Lung (tissue), 12 donors: ENCODE results near the gene PRPF8. TPM values are rescaled to one million over a fixed set of nuclear protein-coding genes. Genes with fewer than 3 reads are reported as not detected.

Source experiments
- ATAC-seq: fragments of 200-7000 bp; cut with Tn5 transposase; one replicate; pipeline ENCODE4 v1.9.1; 2020; ENCODE audit warnings: moderate number of reproducible peaks; ENCODE audit not compliant: insufficient read depth, low FRiP score
- DNase-seq, 3 donors: peaks; one replicate each; pipeline ENCODE4 v3.0.0-alpha.2; 2013 to 2017
- H3K27ac ChIP-seq, 2 donors: one replicate each; pipeline ENCODE4 v1.5.1; 2013; ENCODE audit warnings: mild to moderate bottlenecking in 2 of 2, moderate library complexity in 2 of 2, control low read depth in 1 of 2, inconsistent platforms in 1 of 2, low read depth in 1 of 2, low read length in 1 of 2
- H3K27me3 ChIP-seq, 3 donors: one replicate each; pipeline ENCODE4 v1.5.1; 2013; ENCODE audit warnings: low read length in 2 of 3; ENCODE audit not compliant: control insufficient read depth in 3 of 3, insufficient read depth in 3 of 3
- H3K36me3 ChIP-seq, 4 donors: one replicate each; pipeline ENCODE4 v1.5.1; 2013; ENCODE audit warnings: low read length in 4 of 4, mild to moderate bottlenecking in 1 of 4, moderate library complexity in 1 of 4; ENCODE audit not compliant: control insufficient read depth in 4 of 4, insufficient read depth in 4 of 4
- H3K4me1 ChIP-seq, 5 donors: one replicate each; pipeline ENCODE4 v1.5.1; 2013; ENCODE audit warnings: low read length in 5 of 5, mild to moderate bottlenecking in 2 of 5, moderate library complexity in 1 of 5; ENCODE audit not compliant: control insufficient read depth in 5 of 5, insufficient read depth in 5 of 5
- H3K4me3 ChIP-seq: one replicate; pipeline ENCODE4 v1.5.1; 2013; ENCODE audit warnings: mild to moderate bottlenecking, control low read depth, moderate library complexity
- H3K9ac ChIP-seq, 2 donors: one replicate each; pipeline ENCODE4 v1.5.1; 2013; ENCODE audit warnings: low read length in 2 of 2, control low read depth in 1 of 2; ENCODE audit not compliant: insufficient read depth in 1 of 2
- H3K9me3 ChIP-seq, 4 donors: one replicate each; pipeline ENCODE4 v1.5.1; 2013; ENCODE audit warnings: low read length in 3 of 4, mild to moderate bottlenecking in 1 of 4, moderate library complexity in 1 of 4; ENCODE audit not compliant: control insufficient read depth in 4 of 4, insufficient read depth in 3 of 4
- WGBS, 2 donors: extraction: QIAGEN DNeasy Blood & Tissue Kit; methylation state at CpG; one replicate each; pipeline ENCODE4 v1.1.7; 2013; 5-methylcytosine and 5-hydroxymethylcytosine counted together
- polyA plus RNA-seq, 2 donors: library from polyadenylated mRNA; stranded (reverse); fragments of 200-250 nt; gene quantifications; one replicate each; pipeline ENCODE4 v1.2.1, GENCODE V29; 2013
- total RNA-seq, 2 donors: library from RNA; depleted of rRNA in 1 of 2; stranded (reverse); fragments of >200 nt in 1 of 2; gene quantifications; one replicate each; pipeline ENCODE4 v1.2.1, GENCODE V29; 2014 to 2021
- TF ChIP-seq, protein P1 (sequence below): IDR thresholded peaks from 2 replicates; pipeline ENCODE4 v1.5.1; 2012; ENCODE audit warnings: mild to moderate bottlenecking; ENCODE audit errors: control extremely low read depth, extremely low read depth
- donor health status: control.
- donor health status: control.
- donor health status: Bipolar disorder and iron deficiency.
- donor health status: healthy.
- donor health status: DM: yes; HTN: yes; CAD: no.

The PRPF8 gene
- total and polyA plus RNA-seq, 4 donors: 97.2 to 277 (median 161) TPM

DNA sequence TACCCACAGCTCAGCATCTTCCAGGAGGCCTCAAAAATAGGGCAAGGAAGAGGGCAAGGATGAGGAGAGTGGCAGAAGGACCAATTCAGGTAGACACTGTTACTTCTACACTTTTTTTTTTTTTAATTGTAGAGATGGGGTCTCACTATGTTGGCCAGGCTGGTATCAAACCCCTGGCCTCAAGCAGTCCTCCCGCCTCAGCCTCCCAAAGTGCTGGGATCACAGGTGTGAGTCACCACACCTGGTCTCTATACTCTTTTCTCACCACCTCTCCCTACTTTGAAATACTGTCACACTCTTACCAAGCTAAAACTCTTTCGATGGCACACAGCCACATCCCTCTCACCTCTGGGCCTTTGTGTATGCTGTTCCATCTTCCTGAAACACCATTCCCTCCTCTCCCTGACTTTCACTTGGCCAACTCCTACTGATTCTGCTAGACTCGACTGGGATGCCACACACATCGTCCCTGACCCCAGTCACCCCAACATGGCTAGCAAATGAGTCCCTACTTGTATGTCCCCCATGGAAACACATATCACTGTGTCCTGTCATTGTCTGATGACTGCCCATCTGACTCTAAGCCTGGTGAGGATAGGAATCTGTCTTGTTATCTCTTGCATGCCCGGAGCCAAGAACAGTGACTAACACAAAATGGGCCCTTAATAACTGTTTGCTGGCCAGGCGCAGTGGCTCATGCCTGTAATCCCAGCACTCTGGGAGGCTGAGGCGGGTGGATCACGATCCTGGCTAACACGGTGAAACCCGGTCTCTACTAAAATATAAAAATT lies 48.8 kb downstream of the PRPF8 start:
- ATAC-seq: no peak
- H3K4me1 ChIP-seq: peaks cover 0 to 5% (median 0%) of the 10 kb centered on the region in 5 donors
- no peak overlapping the region for H3K9ac ChIP-seq
- no peak overlapping the region for H3K27ac ChIP-seq
- no peak overlapping the region for H3K4me3 ChIP-seq
- H3K9me3 ChIP-seq: no peaks in the 10 kb centered on the region
- H3K36me3 ChIP-seq: peaks cover 0 to 31% (median 1%) of the 10 kb centered on the region in 4 donors
- H3K27me3 ChIP-seq: no peaks in the 10 kb centered on the region
- TF ChIP-seq, protein P1, sequence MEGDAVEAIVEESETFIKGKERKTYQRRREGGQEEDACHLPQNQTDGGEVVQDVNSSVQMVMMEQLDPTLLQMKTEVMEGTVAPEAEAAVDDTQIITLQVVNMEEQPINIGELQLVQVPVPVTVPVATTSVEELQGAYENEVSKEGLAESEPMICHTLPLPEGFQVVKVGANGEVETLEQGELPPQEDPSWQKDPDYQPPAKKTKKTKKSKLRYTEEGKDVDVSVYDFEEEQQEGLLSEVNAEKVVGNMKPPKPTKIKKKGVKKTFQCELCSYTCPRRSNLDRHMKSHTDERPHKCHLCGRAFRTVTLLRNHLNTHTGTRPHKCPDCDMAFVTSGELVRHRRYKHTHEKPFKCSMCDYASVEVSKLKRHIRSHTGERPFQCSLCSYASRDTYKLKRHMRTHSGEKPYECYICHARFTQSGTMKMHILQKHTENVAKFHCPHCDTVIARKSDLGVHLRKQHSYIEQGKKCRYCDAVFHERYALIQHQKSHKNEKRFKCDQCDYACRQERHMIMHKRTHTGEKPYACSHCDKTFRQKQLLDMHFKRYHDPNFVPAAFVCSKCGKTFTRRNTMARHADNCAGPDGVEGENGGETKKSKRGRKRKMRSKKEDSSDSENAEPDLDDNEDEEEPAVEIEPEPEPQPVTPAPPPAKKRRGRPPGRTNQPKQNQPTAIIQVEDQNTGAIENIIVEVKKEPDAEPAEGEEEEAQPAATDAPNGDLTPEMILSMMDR: no peak
- 91% methylated on average over 10 of the region's 10 CpGs for WGBS, 2 donors
- DNase-seq: no peak

DNA sequence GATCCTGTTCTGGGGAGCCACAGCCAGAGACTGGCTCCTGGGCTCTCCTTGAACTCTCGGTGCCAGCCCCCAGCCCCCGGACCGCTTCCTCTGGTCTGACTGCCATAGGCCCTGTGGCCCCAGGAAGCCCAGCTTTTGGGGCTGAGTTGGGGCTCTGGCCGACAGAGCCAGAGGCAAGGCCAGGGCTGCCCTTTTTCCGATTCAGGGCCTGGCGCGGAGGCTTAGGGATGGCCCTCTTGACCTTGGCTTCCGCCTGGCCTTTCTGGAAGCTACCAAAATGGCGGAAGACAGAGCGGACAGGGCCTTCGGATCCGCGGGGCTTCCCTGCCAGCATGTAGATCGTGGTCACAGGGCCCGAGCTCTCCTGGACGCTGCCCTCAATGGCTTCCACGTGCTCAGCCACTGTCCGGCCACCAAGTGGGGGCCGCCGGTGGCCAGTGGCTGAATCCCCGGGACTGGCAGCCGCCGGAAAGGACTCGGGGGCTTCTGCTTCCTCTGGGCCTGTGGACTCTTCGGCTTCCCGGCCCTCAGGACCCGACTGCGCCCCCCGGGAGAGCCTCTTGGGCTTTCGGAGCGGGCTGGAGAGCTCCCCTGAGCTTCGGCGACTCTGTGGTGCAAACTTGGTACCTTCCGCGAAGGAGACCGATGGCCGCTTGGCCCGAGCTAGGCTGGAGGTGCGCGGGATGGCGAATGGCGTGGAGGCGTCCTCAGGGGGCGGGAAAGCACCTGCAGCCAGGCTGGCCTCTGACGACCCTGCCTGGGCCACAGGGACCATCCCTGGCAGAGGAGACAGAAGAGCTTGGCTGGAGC lies 49.6 kb downstream of the PRPF8 start:
- Histone ChIP-seq H3K36me3 (peaks cover 0 to 30% (median 1%) of the 10 kb centered on the region in 4 donors), H3K27me3 (peaks cover 0 to 7% (median 0%) of the 10 kb centered on the region in 3 donors)
- DNase-seq: no peak

GRCh38 chr17:1630662-1631061 lies 54.0 kb downstream of the PRPF8 start:
- Histone ChIP-seq H3K9me3 (no peaks in the 10 kb centered on the region), H3K36me3 (peaks cover 0 to 9% (median 1%) of the 10 kb centered on the region in 4 donors), H3K9ac (no peak overlapping the region), H3K27me3 (peaks cover 0 to 7% (median 0%) of the 10 kb centered on the region in 3 donors), H3K27ac (no peak overlapping the region), H3K4me3 (no peak overlapping the region), H3K4me1 (peaks cover 0 to 27% (median 8%) of the 10 kb centered on the region in 5 donors)
- no peak for DNase-seq
- TF ChIP-seq, protein P1: no peak
- WGBS, 2 donors: 77 to 78% methylated on average over 4 of the region's 4 CpGs
- ATAC-seq: no peak

More for the DNA sequence above, 49.6 kb downstream of the PRPF8 start:
- Histone ChIP-seq H3K4me1 (peaks cover 0 to 5% (median 2%) of the 10 kb centered on the region in 5 donors), H3K27ac (no peak overlapping the region), H3K9ac (no peak overlapping the region), H3K9me3 (no peaks in the 10 kb centered on the region), H3K4me3 (no peak overlapping the region)
- ATAC-seq: no peak
- TF ChIP-seq, protein P1: no peak
- 95 to 96% methylated on average over 45 of the region's 45 CpGs for WGBS, 2 donors
